Stimulated activated CD4-positive, alpha-beta T cell treated with anti-CD3 and anti-CD28 coated beads, Interleukin-12 subunit alpha, Interleukin-12 subunit beta, amount 100 ng/mL, for 48 hours (primary cell): ENCODE results near the gene GOLGA6L7.
"Not testable (repeated sequence)": the region's sequence is repeated elsewhere in the genome, so short reads cannot be mapped to it uniquely, and the experiment has no call there.

Experiments
- DNase-seq, 3 donors: peaks; one replicate each; pipeline ENCODE4 v3.0.0-alpha.2; 2020; ENCODE audit warnings: low read depth in 2 of 3, low spot score in 1 of 3

GOLGA6L7 gene, protein sequence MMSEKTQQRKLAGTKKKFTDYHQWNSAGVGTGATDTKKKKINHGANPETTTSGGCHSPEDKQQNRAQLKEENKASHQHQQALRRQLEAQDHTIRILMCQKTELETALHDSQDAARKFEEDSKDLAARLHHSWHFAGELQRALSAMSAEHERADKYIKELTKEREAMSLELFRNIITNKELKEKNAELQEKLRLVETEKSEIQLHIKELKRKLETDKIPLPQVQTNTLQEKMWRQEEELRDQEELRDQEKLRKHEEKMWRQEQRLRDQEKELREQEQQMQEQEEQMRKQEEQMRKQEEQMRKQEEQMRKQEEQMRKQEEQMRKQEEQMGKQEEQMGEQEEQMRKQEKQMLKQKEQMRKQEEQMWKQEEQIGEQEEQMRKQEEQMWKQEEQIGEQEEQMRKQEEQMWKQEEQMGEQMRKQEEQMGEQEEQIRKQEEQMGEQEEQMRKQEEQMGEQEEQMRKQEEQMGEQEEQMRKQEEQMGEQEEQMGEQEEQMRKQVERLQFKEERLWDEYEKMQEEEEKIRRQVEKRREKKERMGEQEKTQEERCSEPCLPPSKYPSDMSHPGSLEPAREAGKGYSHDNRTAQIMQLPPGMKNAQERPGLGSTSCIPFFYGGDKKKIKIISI

GRCh38 chr15:28848521-28848920, at the start of gene GOLGA6L7:
Gene GOLGA6L7 (minus strand): TSS chr15:28848644. CDS start chr15:28848549, 95 bp downstream.
- peak in 2 of 3 donors; percentile 3 to 21 for DNase-seq

DNA sequence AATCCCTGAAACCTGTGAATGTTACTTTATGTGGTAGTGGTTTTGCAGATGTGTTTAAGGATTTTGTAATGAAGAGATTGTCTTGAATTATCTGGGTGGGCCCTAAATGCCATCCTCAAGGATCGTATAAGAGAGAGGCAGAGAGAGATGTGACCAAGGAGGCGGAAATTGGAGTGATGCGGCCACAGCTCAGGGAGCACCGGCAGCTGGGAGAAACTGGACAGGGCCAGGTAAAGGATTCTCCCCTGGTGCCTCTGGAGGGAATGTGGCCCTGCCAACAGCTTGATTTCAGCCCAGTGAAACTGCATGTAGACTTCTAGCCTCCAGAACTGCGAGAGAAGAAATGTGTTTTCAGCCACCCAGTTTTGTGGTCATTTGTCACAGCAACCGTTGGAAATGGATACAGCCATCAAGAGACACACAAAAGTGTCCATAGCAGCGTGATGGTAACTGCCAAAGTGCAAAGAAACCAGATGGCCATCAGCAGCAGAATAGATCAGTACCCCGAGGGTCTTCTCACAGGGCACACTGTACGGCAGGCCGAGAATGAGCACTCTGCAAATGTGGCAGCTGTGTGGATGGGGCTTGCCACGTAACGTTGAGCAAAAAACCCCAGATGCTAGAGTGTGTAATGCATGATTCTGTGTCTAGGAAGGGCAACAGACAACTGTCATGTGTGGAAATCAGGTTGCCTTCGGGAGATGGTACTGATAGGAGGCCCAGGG, 49.6 kb upstream of the GOLGA6L7 start:
- DNase-seq = no peak

DNA sequence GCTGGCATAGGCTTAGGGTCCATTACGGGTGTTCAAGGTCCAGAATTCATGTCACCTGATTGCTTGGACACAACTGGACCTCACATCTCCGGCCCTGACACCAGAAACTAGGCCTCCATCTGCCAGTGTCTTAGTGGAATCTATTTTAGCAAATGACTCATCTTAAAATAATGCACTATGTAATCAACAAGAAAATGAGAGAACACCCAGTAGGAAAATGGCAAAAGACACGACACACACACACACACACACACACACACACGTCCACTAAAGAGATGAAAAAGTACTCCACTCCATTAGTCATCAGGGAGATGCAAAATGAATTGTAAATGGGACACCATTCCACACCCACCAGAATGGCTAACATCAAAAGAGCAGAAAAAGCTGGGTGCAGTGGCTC, 48.5 kb upstream of the GOLGA6L7 start:
- DNase-seq = no peak

GRCh38 chr15:28895566-28895965, 47.1 kb upstream of the GOLGA6L7 start:
- DNase-seq = no peak

GRCh38 chr15:28895146-28895545, 46.7 kb upstream of the GOLGA6L7 start:
- no peak for DNase-seq

DNA sequence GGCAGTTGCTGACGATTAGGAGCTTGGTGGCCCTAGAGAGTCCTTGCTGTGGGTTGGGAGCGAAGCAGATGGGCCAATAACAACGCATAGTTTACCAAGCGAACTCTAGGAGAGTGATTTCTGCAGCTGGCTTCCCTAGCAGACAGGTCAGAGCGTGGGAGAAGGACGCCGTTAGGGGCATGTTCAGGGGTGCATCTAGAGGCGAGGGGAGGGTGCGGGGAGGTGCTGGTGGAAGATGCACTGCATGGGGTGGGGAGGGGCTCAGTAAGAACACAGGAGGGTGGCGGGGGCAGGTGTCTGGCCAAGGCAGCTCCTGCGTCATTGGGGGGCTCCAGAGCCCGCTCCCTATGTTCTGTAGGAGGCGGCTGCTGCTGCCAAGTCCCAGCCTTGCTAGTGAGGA, 46.2 kb upstream of the GOLGA6L7 start:
- DNase-seq = no peak

- no peak for DNase-seq
These were observed 44.6 kb upstream of the GOLGA6L7 start for GRCh38 chr15:28892789-28893610.

DNA sequence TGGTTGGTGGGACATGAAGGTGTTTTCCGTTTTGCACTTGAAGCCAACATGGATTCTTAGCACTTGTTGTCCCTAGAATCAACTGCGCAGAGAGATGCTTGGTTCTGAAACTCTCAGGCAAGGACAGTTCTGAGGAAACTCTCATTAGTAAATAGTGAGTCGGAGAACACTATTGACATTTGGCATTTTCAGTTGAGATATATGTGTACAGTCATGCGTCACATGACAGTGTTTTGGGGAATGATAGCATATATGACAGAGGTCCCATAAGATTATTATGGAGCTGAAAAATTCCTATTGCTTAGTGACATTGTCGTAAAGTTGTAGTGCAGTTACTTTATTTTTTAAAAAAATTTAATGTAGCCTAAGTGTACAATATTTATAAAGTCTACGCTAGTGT, 43.1 kb upstream of the GOLGA6L7 start:
- DNase-seq = no peak

DNA sequence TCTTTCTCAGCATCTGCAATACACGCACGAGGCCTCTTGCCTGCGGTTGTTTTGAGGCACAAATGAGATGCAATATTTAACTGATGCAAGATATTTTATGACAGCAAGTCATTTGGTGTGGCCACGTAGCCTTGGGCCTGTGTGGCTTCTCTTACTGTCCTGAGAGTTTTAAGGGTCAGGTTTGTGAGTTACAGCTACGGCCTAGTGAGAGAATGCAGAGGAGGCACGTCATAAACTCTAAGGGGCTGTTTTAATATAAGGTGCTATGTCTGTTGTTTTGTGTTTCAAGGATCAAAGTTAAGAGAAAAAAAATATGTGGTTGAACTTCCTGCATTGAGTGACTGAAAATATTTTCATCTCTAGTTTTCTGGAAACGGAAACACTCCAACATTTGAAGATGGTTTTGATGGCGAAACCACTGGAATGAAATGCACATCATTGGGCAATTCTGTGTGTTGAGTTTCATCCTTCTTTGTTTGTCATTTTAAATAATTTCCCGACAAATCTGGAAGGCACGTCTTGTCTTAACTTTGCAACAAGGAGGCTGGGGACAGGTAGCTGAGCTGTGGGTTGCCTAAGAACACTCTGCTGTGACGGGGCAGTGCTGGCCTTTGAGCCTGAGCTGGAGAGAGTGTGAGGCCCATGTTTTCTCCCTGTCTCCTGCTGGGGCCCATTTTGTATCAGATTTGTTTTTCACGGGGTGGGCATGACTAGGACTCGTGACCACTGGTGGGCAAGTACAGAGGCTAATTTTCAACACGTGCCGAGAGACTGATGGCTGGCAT, 42.5 kb upstream of the GOLGA6L7 start:
- DNase-seq = peak in 1 of 3 donors; percentile 17

DNA sequence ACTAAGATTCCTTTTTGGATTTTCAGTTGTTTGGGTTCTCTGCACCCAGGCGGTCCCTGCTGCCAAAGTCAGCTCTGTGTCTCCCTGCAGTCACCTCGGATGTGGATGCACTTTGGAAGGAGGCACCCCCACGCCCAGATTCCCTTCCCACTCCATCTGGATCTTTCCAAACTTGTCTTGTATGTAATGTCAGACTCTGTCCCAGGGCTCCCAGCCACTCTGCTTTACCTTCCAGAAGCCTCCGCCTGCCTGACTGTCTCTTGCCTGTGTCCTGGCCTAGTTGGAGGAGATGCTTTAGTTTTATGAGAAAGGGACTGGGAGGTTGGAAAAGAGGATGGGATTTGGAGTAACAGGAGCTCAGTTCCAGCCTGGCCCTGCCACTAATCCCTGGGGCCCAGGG, 41.8 kb upstream of the GOLGA6L7 start:
- not testable (repeated sequence) for DNase-seq

DNA sequence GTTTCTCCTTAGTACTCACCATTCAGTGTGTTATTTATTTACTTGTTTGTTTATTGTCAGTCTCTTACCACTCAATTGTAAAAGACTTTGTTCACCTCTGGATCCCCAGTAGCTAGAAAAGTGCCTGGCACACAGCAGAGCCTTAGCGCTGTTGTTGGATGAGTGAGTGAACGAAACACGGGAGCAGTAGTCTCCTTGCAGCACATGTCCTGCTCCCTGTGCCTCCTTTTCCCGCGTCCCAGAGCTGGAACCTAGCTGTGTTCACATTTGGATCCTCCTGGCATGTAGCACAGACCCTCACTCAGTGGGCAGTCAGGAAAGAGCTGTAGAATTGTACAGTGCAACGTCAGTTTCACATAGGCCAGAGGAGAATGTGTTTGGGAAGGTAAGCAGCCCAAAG, 41.4 kb upstream of the GOLGA6L7 start:
- not testable (repeated sequence) for DNase-seq

DNA sequence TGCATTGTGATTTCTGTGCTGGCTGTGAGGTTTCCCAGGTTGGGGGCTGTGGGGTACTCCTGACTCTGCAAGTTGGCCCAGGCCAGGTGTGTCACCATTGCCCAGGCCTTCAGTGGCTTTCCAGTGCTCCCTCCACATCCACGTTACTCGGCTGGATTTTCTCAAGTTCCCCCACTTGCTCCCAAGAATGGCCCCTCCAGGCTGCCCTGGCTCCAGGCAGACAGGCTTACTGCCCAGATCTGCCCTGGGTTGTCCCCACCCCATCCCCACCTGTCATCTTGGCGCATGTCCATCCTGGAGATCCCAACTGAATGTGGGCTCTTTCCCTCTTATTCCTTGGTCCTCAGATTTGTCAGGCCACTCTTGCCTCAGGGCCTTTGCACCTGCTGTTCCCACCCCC, 40.9 kb upstream of the GOLGA6L7 start:
- no peak for DNase-seq

DNA sequence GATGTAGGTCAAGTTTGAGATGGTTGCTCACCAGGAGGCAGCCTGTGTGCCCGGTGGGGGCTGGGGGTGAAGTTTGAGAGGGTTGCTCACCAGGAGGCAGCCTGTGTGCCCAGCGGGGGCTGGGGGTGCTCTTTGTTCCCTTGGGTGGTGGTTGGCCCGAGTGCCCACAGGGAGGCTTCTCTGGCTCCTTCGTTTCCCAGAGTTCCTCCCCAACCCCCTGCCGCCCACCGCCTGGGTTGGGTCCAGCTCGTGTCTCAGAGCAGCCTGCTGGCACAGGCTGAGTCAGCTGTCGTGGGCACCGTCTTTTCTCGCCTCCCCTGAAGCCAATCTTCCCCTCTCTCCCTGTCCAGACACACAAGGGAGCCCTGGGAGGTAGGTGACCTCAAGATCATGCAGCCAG, 40.5 kb upstream of the GOLGA6L7 start:
- no peak for DNase-seq

- no peak for DNase-seq
These were observed 40.0 kb upstream of the GOLGA6L7 start for GRCh38 chr15:28888302-28888894.

- no peak for DNase-seq
These were observed 39.1 kb upstream of the GOLGA6L7 start for GRCh38 chr15:28887339-28888174.

DNA sequence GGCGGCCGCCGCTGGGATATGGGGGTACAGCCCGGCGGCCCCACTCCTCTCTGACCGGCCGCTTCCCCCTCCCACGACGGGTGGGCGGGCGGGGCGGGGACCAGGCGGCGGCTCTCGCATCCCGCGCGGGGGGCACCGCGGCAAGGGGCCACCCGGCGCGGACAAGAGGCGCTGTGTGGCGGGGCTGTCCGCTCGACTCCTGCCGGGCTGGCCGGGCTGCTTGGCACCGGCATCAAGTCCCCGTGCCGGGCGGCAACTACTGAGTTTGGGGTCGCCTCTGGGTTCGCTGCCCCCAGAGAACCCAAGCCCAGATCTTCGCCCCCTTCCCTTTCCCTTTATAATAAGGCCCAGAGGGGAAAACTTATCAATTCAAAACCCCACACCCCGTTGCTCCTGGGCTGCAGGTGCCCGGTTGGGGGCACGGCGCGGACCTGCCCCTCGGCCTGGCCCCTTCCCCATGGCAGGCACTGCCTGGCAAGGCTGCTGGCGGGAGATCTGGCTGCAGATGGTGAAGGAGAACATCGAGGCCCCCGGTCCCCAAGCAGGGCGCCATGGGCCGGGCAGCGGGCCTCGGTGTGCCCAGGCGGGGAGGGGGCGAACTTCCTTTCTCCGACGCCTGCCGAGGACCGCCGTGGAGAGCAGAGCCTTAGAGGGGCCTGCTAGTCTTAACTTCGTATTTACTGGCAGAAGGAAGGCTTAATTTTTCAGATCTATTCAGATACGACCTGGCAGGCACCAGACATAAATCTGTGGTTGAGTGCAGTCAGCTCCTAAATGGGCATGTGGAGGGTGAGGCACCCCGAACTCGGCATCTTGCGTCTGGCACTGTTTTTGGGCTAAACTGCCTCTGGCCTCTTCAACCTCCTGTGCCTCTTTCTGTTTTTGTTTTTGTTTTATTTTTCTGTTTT, 38.2 kb upstream of the GOLGA6L7 start:
- no peak for DNase-seq

DNA sequence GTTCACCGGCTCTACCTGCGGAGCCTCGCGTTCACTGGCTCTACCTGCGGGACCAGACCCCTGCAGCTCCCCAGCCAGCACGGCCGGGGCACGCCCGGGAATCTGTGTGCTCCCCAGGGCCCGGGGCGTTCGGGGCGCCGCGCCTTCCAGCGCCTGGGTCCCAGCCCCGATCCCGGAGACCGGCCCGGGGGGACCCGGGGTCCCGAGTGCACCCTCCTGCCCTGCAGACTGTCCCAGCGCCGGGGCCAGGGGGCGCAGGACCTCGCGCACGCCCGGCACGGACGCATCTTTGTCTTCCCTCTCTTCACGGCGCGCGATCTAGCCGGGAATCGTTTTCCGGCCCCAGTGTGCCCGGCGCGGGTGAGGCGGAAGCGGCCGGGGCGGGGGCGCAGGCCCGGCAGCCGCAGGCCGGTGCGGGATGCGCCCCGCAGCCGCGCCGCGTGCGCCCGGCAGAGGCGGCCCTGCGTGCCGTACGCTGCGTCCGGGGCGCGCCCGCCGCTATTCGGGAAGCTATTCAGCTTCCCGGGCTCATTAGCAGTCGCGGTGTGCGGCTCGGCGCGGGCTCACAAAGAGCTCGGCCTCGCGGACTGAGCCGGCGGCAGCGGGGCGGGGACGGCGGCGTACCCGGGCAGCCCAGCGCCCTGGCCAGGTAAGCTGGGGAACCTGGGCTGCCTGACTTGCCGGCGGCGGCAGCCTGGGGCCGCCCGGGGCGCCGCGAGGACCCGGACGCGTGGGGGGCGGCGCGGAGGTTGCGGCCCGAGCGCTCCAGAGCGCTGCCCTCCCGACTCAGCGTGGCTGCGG, 37.4 kb upstream of the GOLGA6L7 start, which contains the start of gene APBA2:
TSS of gene APBA2 (plus strand) at position 345 of the 801 bp plus-strand sequence. CDS start 167,911 bp downstream, outside the sequence.
- peak in 2 of 3 donors; percentile 15 to 40 for DNase-seq
